K562 (cell line): ENCODE data around the gene ANO4. TPM values are rescaled to one million over a fixed set of nuclear protein-coding genes. Genes with fewer than 3 reads are reported as not detected.

Experiments
- ATAC-seq: fragments of 200-7000 bp; cut with Tn5 transposase; 3 replicates; pipeline ENCODE4 v1.9.1; 2020; ENCODE audit warnings: moderate library complexity
- BruUV-seq: library from RNA; stranded (reverse); fragments of 400-500 nt; replicated peaks from 2 replicates; lab custom pipeline; 2021; lab: Mats Ljungman, UMichigan
- CTCF ChIA-PET: fragments of 300-600 bp; formaldehyde crosslinking; extraction: SDS; loops from one replicate; lab custom pipeline; 2021; ENCODE audit warnings: low intra/inter-chr PET ratio; lab: Yijun Ruan, JAX
- POLR2A ChIA-PET: fragments of 300-600, 350-650 bp; sonication (Branson Sonifier 250); formaldehyde crosslinking; extraction: SDS; loops from one replicate; lab custom pipeline; 2021; ENCODE audit warnings: antibody characterized with exemption, inconsistent platforms; lab: Yijun Ruan, JAX
- DNase-seq, 4 experiments: peaks; one replicate each; pipeline versions ENCODE4 v3.0.0 to v3.0.0-alpha.2; 2011 to 2018; ENCODE audit warnings: low spot score in 3 of 4, mixed read lengths in 3 of 4; ENCODE audit errors: extremely low read depth in 1 of 4
- FAIRE-seq: peaks from 2 replicates; lab custom pipeline; 2011; peaks lifted over from hg19 to GRCh38; lab: Jason Lieb, UNC
- H2AFZ ChIP-seq: 2 replicates; pipeline ENCODE4 v1.6.0; 2011; ENCODE audit warnings: low read depth, low read length, control low read depth, inconsistent platforms
- H3K27ac ChIP-seq: fragments of 200-600 bp; 3 replicates; pipeline ENCODE4 v1.8.0; 2011; ENCODE audit warnings: low read depth, mild to moderate bottlenecking, control low read depth, inconsistent platforms, low read length, moderate library complexity, mixed read lengths; ENCODE audit errors: extremely low read depth
- H3K27me3 ChIP-seq, 2 experiments: fragments of 300-600 bp in 1 of 2; 2 replicates in 1 of 2; 3 replicates in 1 of 2; pipeline versions ENCODE4 v1.6.0 to v1.8.0; 2011; ENCODE audit warnings: inconsistent platforms in 2 of 2, low read length in 2 of 2, mild to moderate bottlenecking in 1 of 2, mixed read lengths in 1 of 2, moderate library complexity in 1 of 2; ENCODE audit not compliant: control insufficient read depth in 2 of 2, insufficient read depth in 2 of 2
- H3K36me3 ChIP-seq: fragments of 300-600 bp; 3 replicates; pipeline ENCODE4 v1.8.0; 2011; ENCODE audit warnings: mild to moderate bottlenecking, low read length, inconsistent platforms; ENCODE audit not compliant: control insufficient read depth, insufficient read depth
- H3K4me1 ChIP-seq, 2 experiments: fragments of 200-600 bp in 1 of 2; replicated peaks in 1 of 2; 2 replicates in 1 of 2; 3 replicates in 1 of 2; pipeline versions ENCODE4 v1.5.1 to v1.8.0; 2011; ENCODE audit warnings: inconsistent platforms in 2 of 2, low read length in 2 of 2, mild to moderate bottlenecking in 1 of 2, mixed read lengths in 1 of 2, moderate library complexity in 1 of 2; ENCODE audit not compliant: control insufficient read depth in 2 of 2, insufficient read depth in 2 of 2
- H3K4me2 ChIP-seq: 2 replicates; pipeline ENCODE4 v1.6.1; 2011; ENCODE audit warnings: low read length, control low read depth, inconsistent platforms, mixed read lengths; ENCODE audit not compliant: insufficient read depth
- H3K4me3 ChIP-seq: fragments of 200-600 bp; sonication (generic), shearing (Covaris generic); 2 replicates; pipeline ENCODE4 v1.5.1; 2016; ENCODE audit warnings: control low read depth, inconsistent platforms
- H3K79me2 ChIP-seq: fragments of 200-600 bp; 3 replicates; pipeline ENCODE4 v1.8.0; 2011; ENCODE audit warnings: low read length, inconsistent platforms; ENCODE audit not compliant: control insufficient read depth, insufficient read depth
- H3K9ac ChIP-seq, 2 experiments: 2 replicates each; pipeline versions ENCODE4 v1.6.0 to v1.6.1; 2011; ENCODE audit warnings: low read depth in 2 of 2, low read length in 2 of 2, control low read depth in 1 of 2, inconsistent platforms in 1 of 2, mild to moderate bottlenecking in 1 of 2, mixed read lengths in 1 of 2; ENCODE audit not compliant: insufficient read depth in 1 of 2
- H3K9me1 ChIP-seq: one replicate; pipeline ENCODE4 v1.6.0; 2011; ENCODE audit warnings: inconsistent platforms, mild to moderate bottlenecking, low read length, moderate library complexity; ENCODE audit not compliant: control insufficient read depth, insufficient read depth
- H3K9me3 ChIP-seq: replicated peaks from 2 replicates; pipeline ENCODE4 v1.5.1; 2011; ENCODE audit warnings: low read depth, low read length, inconsistent platforms; ENCODE audit not compliant: control insufficient read depth, insufficient read depth
- H4K20me1 ChIP-seq: replicated peaks from 2 replicates; pipeline ENCODE4 v1.6.1; 2011; ENCODE audit warnings: low read length, inconsistent platforms, mixed read lengths; ENCODE audit not compliant: control insufficient read depth, insufficient read depth
- BHLHE40 ChIP-seq: IDR thresholded peaks from 2 replicates; pipeline ENCODE4 v1.6.1; 2011; ENCODE audit warnings: low read length, improper control_type of control experiment
- CEBPB ChIP-seq: fragments of 450-650 bp; IDR thresholded peaks from 2 replicates; pipeline ENCODE4 v1.6.1; 2016; ENCODE audit warnings: missing genetic modification characterization, missing compliant biosample characterization
- FOS ChIP-seq: IDR thresholded peaks from 3 replicates; pipeline ENCODE4 v1.6.1; 2011; ENCODE audit not compliant: insufficient read length; ENCODE audit errors: extremely low read depth
- GTF2E2 ChIP-seq: fragments of 200-800 bp; sonication (Bioruptor generic); IDR thresholded peaks from 2 replicates; pipeline ENCODE4 v1.6.1; 2016; ENCODE audit warnings: missing genetic modification characterization, missing compliant biosample characterization
- PPARD ChIP-seq: fragments of 250-450 bp; sonication (Bioruptor Pico); IDR thresholded peaks from 2 replicates; pipeline ENCODE4 v1.8.0; 2022; ENCODE audit warnings: inconsistent platforms, mild to moderate bottlenecking, moderate library complexity
- RCOR1 ChIP-seq, 2 experiments: IDR thresholded peaks; 2 replicates each; pipeline ENCODE4 v1.6.1; 2012; ENCODE audit warnings: low read depth in 2 of 2, low read length in 2 of 2, borderline replicate concordance in 1 of 2, improper control_type of control experiment in 1 of 2
- ZNF184 ChIP-seq: sonication (generic); formaldehyde crosslinking; IDR thresholded peaks from 2 replicates; pipeline ENCODE4 v1.5.0; 2020; ENCODE audit warnings: missing genetic modification reagents
- ZSCAN29 ChIP-seq: fragments of 450-650 bp; IDR thresholded peaks from 2 replicates; pipeline ENCODE4 v1.6.1; 2017
- WGBS: fragments of 100-300 bp; shearing (Covaris generic); methylation state at CpG from one replicate; pipeline ENCODE4 v1.1.6; 2016; ENCODE audit warnings: low coverage, mixed read lengths; ENCODE audit not compliant: insufficient coverage; ENCODE audit errors: missing lambda C conversion rate; 5-methylcytosine and 5-hydroxymethylcytosine counted together
- in situ Hi-C: fragments of 300-500 bp; cut with MboI; formaldehyde crosslinking; loops from 4 replicates; pipeline ENCODE4 v1.15.0; 2018; ENCODE audit warnings: inconsistent platforms, mixed read lengths
- intact Hi-C: fragments of 100-400 bp; cut with micrococcal nuclease; formaldehyde crosslinking; loops from 2 replicates; pipeline ENCODE4 v1.14.2; 2022
- polyA plus RNA-seq, 8 experiments: library from polyadenylated mRNA; depleted of rRNA in 4 of 8; stranded (reverse) in 5 of 8; unstranded in 3 of 8; fragments of >200 nt; fragmentation: Nextera tagmentation in 2 of 8; fragmentation: Illumina TruSeq in 1 of 8; extraction: Ambion mirVana in 2 of 8; extraction: Trizol in 1 of 8; gene quantifications; 2 replicates each; pipeline versions ENCODE4 v1.2.1 to v1.2.3, GENCODE V29; 2011 to 2014; ENCODE audit warnings: inconsistent platforms in 1 of 8, missing spikeins in 1 of 8
- total RNA-seq, 7 experiments: library from RNA; depleted of rRNA in 6 of 7; stranded (reverse); fragments of >200 nt in 6 of 7; fragmentation: Illumina TruSeq in 2 of 7; extraction: Trizol in 2 of 7; gene quantifications; 2 replicates each; pipeline versions ENCODE4 v1.2.1 to v1.2.3, GENCODE V29; 2011 to 2021; ENCODE audit warnings: low replicate concordance in 1 of 7
- TF ChIP-seq, protein P1 (sequence below): sonication (generic); formaldehyde crosslinking; IDR thresholded peaks from 2 replicates; pipeline ENCODE4 v1.8.0; 2022; ENCODE audit warnings: mild to moderate bottlenecking, missing genetic modification reagents, borderline replicate concordance
- TF ChIP-seq, protein P2 (sequence below): sonication (generic); formaldehyde crosslinking; IDR thresholded peaks from 2 replicates; pipeline ENCODE4 v1.8.0; 2022; ENCODE audit warnings: mild to moderate bottlenecking, missing genetic modification reagents

The ANO4 gene
- total and polyA plus RNA-seq, 9 of the 15 experiments (the other 6 are each of a cell fraction or from before 2014, with no cell fraction given): not detected

GRCh38 chr12:100972121-100972520, 177.5 kb downstream of the ANO4 start:
- Histone ChIP-seq H3K9me1 (no peaks in the 10 kb centered on the region), H2AFZ (no peak overlapping the region), H3K36me3 (no peaks in the 10 kb centered on the region), H3K79me2 (no peaks in the 10 kb centered on the region), H3K27ac (no peak overlapping the region), H3K4me2 (no peak overlapping the region), H3K4me1 (no peaks in the 10 kb centered on the region), H3K27me3 (no peaks in the 10 kb centered on the region), H4K20me1 (no peaks in the 10 kb centered on the region), H3K4me3 (no peak overlapping the region), H3K9me3 (no peaks in the 10 kb centered on the region), H3K9ac (no peak overlapping the region)
- POLR2A ChIA-PET: no interaction called here
- CTCF ChIA-PET: no interaction called here
- 0% methylated on average over 2 of the region's 2 CpGs for WGBS
- no TSS peak for BruUV-seq
- FAIRE-seq (no peak), DNase-seq (no peak), ATAC-seq (no peak)
- TF ChIP-seq BHLHE40: no peak
- TF ChIP-seq CEBPB (tag): no peak
- no peak for TF ChIP-seq PPARD (CRISPR knock-in tag)
- no peak for TF ChIP-seq ZNF184
- TF ChIP-seq, protein P1, sequence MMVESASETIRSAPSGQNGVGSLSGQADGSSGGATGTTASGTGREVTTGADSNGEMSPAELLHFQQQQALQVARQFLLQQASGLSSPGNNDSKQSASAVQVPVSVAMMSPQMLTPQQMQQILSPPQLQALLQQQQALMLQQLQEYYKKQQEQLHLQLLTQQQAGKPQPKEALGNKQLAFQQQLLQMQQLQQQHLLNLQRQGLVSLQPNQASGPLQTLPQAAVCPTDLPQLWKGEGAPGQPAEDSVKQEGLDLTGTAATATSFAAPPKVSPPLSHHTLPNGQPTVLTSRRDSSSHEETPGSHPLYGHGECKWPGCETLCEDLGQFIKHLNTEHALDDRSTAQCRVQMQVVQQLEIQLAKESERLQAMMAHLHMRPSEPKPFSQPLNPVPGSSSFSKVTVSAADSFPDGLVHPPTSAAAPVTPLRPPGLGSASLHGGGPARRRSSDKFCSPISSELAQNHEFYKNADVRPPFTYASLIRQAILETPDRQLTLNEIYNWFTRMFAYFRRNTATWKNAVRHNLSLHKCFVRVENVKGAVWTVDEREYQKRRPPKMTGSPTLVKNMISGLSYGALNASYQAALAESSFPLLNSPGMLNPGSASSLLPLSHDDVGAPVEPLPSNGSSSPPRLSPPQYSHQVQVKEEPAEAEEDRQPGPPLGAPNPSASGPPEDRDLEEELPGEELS (CRISPR knock-in tag): no peak
- TF ChIP-seq, protein P2, sequence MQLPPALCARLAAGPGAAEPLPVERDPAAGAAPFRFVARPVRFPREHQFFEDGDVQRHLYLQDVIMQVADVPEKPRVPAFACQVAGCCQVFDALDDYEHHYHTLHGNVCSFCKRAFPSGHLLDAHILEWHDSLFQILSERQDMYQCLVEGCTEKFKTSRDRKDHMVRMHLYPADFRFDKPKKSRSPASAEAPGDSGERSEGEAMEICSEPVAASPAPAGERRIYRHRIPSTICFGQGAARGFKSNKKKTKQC (CRISPR knock-in tag): no peak
- no peak for TF ChIP-seq FOS
- TF ChIP-seq ZSCAN29: no peak
- no peak for TF ChIP-seq GTF2E2 (tag)
- no peak for TF ChIP-seq RCOR1 (IDR thresholded peaks at IDR 0.05; ENCODE audit: borderline replicate concordance in 1 of 2, low read depth in 2 of 2, low read length in 2 of 2)
- intact Hi-C loops (no loop called here), in situ Hi-C loops (no loop called here)
